BE2C (cell line): ENCODE measurements around the gene SIRT2.
A peak's percentile ranks its signal among the peaks of the same experiment; 100 is the strongest.

Source experiments
- DNase-seq: peaks from one replicate; pipeline ENCODE4 v3.0.0-alpha.2; 2020
- H3K27me3 ChIP-seq: fragments of 250-450 bp; sonication (Bioruptor Pico); 2 replicates; pipeline ENCODE4 v1.5.1; 2020; ENCODE audit warnings: mild to moderate bottlenecking
- H3K36me3 ChIP-seq: fragments of 250-450 bp; sonication (Bioruptor Pico); 2 replicates; pipeline ENCODE4 v1.5.1; 2020; ENCODE audit warnings: mild to moderate bottlenecking
- H3K4me1 ChIP-seq: fragments of 250-450 bp; sonication (Bioruptor Pico); 2 replicates; pipeline ENCODE4 v1.5.1; 2020
- H3K4me3 ChIP-seq: 2 replicates; pipeline ENCODE4 v1.5.1; 2011; ENCODE audit warnings: low read depth, low read length
- H3K9me3 ChIP-seq: fragments of 250-450 bp; sonication (Bioruptor Pico); 2 replicates; pipeline ENCODE4 v1.5.1; 2020
- CTCF ChIP-seq: IDR thresholded peaks from 2 replicates; pipeline ENCODE4 v1.5.1; 2012; ENCODE audit warnings: mild to moderate bottlenecking, low read depth, low read length

The SIRT2 gene

DNA sequence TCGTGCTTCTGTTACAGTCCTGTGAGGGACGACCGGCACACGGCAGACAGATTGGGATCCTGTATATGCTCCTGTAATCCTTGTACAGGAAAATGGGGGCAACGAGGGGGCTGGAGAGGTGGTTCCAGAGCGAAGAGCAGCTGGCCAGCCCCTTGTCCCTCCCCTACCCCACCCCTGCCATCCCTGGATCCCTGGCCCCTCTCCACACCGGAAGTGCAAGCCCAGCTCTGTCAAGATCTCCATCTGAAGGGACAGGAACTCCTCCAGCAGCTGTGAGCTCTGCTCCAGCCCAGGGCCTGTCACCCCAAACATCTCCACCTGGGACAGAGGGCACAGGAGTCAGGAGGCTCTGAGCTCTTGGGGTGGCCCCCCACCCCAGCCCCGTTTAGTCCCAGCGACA, 18.1 kb upstream of the SIRT2 start:
- Histone ChIP-seq H3K36me3 (peaks cover 11% of the 10 kb centered on the region), H3K4me3 (peak overlapping the region; percentile 32), H3K27me3 (no peaks in the 10 kb centered on the region), H3K4me1 (peaks cover 3% of the 10 kb centered on the region), H3K9me3 (no peaks in the 10 kb centered on the region)
- peak; percentile 64 for DNase-seq
- TF ChIP-seq CTCF, result no peak

GRCh38 chr19:38915329-38916321, 16.2 kb upstream of the SIRT2 start:
- Histone ChIP-seq H3K27me3 (no peaks in the 10 kb centered on the region), H3K36me3 (no peaks in the 10 kb centered on the region), H3K9me3 (no peaks in the 10 kb centered on the region), H3K4me3 (no peak overlapping the region), H3K4me1 (peaks cover 3% of the 10 kb centered on the region)
- no peak for DNase-seq
- no peak for TF ChIP-seq CTCF

DNA sequence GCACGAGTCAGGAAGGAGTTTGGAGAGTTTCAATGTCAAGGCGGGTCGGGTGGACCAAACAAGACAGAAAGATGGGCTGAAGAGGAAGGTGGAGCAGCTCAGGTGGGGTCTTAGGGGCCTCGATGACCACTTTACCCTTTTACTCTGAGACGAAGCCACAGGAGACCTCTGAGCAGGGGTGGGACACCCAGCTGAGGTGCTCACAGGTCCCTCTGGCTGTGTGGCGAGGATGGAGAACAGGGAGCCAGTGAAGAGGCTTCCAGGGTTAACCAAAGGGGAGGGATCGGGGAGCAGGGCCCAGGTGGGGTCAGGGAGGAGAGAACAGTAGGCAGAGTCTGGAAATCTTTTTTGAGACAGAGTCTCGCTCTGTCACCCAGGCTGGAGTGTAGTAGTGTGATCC, 14.5 kb upstream of the SIRT2 start:
- no peak for DNase-seq
- Histone ChIP-seq H3K4me1 (peaks cover 3% of the 10 kb centered on the region), H3K27me3 (no peaks in the 10 kb centered on the region), H3K36me3 (no peaks in the 10 kb centered on the region), H3K4me3 (no peak overlapping the region), H3K9me3 (no peaks in the 10 kb centered on the region)
- no peak for TF ChIP-seq CTCF

- Histone ChIP-seq H3K36me3 (no peaks in the 10 kb centered on the region), H3K9me3 (no peaks in the 10 kb centered on the region), H3K4me1 (peaks cover 2% of the 10 kb centered on the region), H3K27me3 (no peaks in the 10 kb centered on the region), H3K4me3 (no peak overlapping the region)
- TF ChIP-seq CTCF, result no peak
- no peak for DNase-seq
These were observed 13.4 kb upstream of the SIRT2 start for GRCh38 chr19:38912600-38913514.

GRCh38 chr19:38911388-38912001, 12.1 kb upstream of the SIRT2 start:
- H3K36me3 ChIP-seq, result peaks cover 12% of the 10 kb centered on the region
- no peaks in the 10 kb centered on the region for H3K27me3 ChIP-seq
- DNase-seq, result no peak
- no peak for TF ChIP-seq CTCF
- no peaks in the 10 kb centered on the region for H3K4me1 ChIP-seq
- no peaks in the 10 kb centered on the region; the same call in 1 of the 2 replicates for H3K9me3 ChIP-seq
- no peak overlapping the region for H3K4me3 ChIP-seq
